GM18909 (cell line): Measurements from ENCODE around the gene PRR15L.
"Not testable (repeated sequence)": the region's sequence is repeated elsewhere in the genome, so short reads cannot be mapped to it uniquely, and the experiment has no call there.

Experiments
- ATAC-seq: cut with Tn5 transposase; IDR thresholded peaks from one replicate; pipeline ENCODE4 v1.9.1; 2021; ENCODE audit warnings: mild to moderate bottlenecking; ENCODE audit not compliant: unreplicated experiment, poor library complexity

Gene PRR15L

GRCh38 chr17:47942096-47942510 is 15.6 kb downstream of the PRR15L start:
- ATAC-seq, result no peak

GRCh38 chr17:47941246-47942095 is 16.2 kb downstream of the PRR15L start, which contains the start of gene PNPO:
Gene PNPO, plus strand, starts transcription at chr17:47941571. Its CDS starts 105 bp downstream, at chr17:47941676.
- peak; percentile 95 for ATAC-seq

- ATAC-seq, result no peak
Observed at GRCh38 chr17:47937941-47938340, 19.7 kb downstream of the PRR15L start.

GRCh38 chr17:47935961-47936360 is 21.7 kb downstream of the PRR15L start:
- ATAC-seq, result no peak

- ATAC-seq, result not testable (repeated sequence)
Observed at GRCh38 chr17:47935468-47935867, 22.2 kb downstream of the PRR15L start.

GRCh38 chr17:47934856-47935255 is 22.8 kb downstream of the PRR15L start:
- ATAC-seq, result no peak

GRCh38 chr17:47931848-47932247 is 25.8 kb downstream of the PRR15L start:
- no peak for ATAC-seq

- no peak for ATAC-seq
Observed at GRCh38 chr17:47929218-47930000, 28.3 kb downstream of the PRR15L start.

- ATAC-seq, result no peak
Observed at GRCh38 chr17:47928415-47928814, 29.3 kb downstream of the PRR15L start.

GRCh38 chr17:47927821-47928400 is 29.8 kb downstream of the PRR15L start:
- ATAC-seq, result no peak

GRCh38 chr17:47925678-47925988 is 32.0 kb downstream of the PRR15L start:
- no peak for ATAC-seq

- no peak for ATAC-seq
Observed at GRCh38 chr17:47924785-47925677, 32.7 kb downstream of the PRR15L start.

- ATAC-seq, result not testable (repeated sequence)
Observed at GRCh38 chr17:47919889-47920288, 37.8 kb downstream of the PRR15L start.

GRCh38 chr17:47918991-47919390 is 38.7 kb downstream of the PRR15L start:
- no peak for ATAC-seq

- no peak for ATAC-seq
Observed at GRCh38 chr17:47918006-47918405, 39.7 kb downstream of the PRR15L start.

- ATAC-seq, result no peak
Observed at GRCh38 chr17:47917581-47917980, 40.1 kb downstream of the PRR15L start.

- no peak for ATAC-seq
Observed at GRCh38 chr17:47916489-47917208, 41.0 kb downstream of the PRR15L start.

- ATAC-seq, result no peak
Observed at GRCh38 chr17:47915776-47916398, 41.8 kb downstream of the PRR15L start.

GRCh38 chr17:47914306-47914948 is 43.3 kb downstream of the PRR15L start:
- no peak for ATAC-seq
